GM19240 (cell line): ENCODE results near the gene B4GALNT2.
"Not testable (repeated sequence)": the region's sequence is repeated elsewhere in the genome, so short reads cannot be mapped to it uniquely, and the experiment has no call there.

Experiments
- DNase-seq: peaks from one replicate; pipeline ENCODE4 v3.0.0; 2011; ENCODE audit warnings: low spot score; ENCODE audit not compliant: insufficient read length

Gene B4GALNT2

DNA sequence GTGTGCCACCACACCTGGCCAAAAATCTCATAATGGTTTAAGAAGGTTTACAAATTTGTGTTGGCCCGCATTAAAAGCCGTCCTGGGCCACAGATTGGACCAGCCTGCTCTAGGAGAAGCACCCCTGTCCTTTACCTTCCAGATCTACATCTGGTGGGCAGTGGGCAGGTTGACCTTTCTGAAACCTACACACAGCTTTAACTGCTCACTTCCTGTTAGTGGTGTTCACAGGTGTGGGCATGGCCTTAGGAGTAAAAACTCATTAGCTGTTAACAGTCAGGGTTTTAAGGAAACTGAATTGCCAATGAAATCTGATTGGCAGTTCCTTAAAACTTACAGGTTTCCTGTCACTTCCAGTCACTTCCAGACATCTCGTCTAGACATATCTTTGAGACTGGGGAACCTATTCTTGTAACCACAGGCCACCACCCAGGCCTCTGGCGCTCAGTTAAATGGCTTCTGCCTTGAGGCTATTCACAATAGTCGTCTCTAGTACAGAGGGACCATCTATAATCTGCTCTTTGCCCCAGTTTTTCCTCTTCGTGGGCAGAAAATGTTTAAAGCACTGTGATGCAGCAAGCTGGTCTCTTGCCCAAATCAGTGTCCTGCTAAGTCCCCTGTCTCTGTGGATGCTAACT is 48.5 kb downstream of the B4GALNT2 start:
- no peak for DNase-seq

- no peak for DNase-seq
These were observed 50.8 kb downstream of the B4GALNT2 start for GRCh38 chr17:49183341-49183740.

DNA sequence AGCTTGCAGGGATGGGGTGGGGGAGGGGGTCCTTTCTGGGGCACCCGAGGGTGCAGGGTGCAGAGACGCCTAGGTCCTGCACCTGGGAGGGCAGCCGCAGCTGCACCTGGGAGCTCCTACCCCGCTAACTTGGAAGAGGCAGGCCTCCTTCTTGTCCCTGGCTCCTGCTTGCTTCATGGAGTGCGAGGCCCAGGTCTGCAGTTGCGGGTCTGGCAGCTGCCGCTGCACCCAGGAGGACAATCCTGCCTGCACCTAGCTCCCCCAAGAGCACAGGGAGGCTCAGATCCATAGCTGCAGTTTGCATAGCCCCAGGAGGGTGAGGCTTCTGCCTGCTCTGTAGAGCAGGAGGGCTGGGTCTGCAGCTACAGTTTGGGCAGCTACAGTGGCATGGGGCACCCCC is 51.2 kb downstream of the B4GALNT2 start:
- no peak for DNase-seq

GRCh38 chr17:49184522-49184921 is 52.0 kb downstream of the B4GALNT2 start:
- not testable (repeated sequence) for DNase-seq

DNA sequence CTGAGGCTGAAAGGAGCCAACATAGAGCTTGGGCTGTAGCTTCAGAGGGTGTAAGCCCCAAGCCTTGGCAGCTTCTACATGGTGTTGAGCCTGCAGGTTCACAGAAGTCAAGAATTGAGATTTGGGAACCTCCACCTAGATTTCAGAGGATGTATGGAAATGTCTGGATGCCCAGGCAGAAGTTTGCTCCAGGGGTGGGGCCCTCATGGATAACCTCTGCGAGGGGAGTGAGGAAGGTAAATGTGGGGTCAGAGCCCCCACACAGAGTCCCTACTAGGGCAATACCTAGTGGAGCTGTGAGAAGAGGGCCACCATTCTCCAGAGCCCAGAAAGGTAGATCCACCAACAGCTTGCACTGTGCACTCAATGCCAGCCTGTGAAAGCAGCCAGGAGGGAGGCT is 52.8 kb downstream of the B4GALNT2 start:
- DNase-seq, result not testable (repeated sequence)

- DNase-seq, result no peak
These were observed 54.7 kb downstream of the B4GALNT2 start for GRCh38 chr17:49187301-49187700.

DNA sequence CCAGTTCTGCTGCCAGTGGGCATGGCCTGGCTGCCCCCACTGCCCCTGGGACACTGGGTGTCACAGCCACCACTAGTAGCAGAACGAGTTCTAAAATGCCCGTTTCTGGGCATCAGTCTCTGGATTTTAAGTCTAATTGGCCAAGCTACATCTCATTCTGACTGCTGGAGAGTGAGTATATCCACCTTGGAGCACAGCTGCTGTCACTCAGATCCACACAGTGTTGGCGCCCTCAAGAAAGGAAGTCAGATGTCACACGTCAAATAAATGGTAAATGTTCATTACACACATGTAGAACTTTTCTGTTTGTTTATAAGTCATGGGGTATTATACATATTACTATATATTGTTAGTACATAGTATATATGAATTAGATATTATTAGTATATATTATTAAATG is 58.4 kb downstream of the B4GALNT2 start:
- no peak for DNase-seq

- no peak for DNase-seq
These were observed 58.9 kb downstream of the B4GALNT2 start for GRCh38 chr17:49191409-49191916.

GRCh38 chr17:49191917-49192741 is 59.6 kb downstream of the B4GALNT2 start:
- no peak for DNase-seq

DNA sequence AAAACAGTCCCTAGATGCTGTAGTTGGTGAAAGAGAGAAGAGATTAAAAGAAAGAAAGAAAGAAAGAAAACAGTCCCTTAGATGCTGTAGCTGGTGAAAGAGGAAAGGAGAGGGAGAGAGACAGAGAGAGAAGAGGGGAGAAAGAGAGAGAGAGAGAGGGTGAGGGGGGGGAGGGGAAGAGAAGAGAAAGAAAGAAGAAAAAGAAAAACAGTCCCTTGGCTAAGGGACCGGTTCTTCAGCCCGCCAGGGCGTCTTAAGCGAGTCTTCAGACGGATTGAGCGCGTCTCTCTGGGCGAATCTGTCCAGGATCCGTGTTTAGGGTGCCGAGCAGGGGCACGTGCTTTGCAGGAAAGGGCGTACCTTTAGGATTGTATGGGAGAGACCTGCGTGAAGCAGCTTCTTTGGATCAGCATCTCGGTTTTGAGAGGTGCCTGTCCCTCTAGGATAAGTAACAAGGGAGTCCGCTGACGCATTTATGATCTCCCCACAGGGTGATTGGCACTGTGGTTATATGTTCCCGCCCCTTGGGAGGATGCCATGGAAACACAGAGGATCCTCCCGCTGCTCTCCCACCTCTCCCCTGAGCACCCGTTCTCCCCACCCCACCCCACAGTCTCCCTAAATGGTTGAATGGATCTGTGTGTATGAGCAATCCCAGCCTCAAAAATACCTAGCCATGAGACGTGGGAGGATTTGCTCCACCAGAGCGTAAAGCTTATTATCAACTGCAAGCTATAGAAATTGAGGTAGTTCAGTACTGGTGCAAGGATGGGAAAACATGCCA is 61.1 kb downstream of the B4GALNT2 start:
- peak; percentile 22 for DNase-seq

DNA sequence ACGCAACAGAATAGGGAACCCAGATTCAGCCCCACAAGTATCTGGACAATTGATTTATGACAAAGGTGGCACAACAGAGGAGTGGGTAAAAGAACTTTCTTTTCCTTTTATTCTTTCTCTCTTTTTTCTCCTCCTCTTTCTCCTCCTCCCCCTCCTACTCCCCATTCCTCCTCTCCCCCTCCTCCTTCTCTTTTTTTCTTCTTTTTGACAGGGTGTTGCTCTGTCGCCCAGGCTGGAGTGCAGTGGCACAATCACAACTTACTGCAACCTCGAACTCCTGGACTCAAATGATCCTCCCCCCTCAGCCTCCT is 61.7 kb downstream of the B4GALNT2 start:
- no peak for DNase-seq

DNA sequence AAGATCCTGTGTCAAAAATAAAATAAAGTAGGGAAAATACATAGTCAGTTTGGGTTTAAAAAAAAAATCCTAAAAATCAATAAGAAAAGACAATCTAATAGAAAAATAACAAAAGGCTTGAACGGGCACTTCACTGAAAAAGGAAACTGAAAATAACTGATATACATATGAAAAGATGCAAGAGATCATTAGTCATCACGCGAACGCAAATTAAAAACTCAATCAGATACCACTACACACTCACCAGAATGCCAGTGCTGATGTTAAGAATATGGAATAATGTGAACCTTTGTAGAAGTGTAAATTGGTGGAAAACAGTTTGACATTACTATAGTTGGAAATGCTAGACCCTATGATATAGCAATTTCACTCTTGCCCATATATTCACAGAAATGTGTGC is 63.2 kb downstream of the B4GALNT2 start:
- DNase-seq, result no peak

- DNase-seq, result no peak
These were observed 64.0 kb downstream of the B4GALNT2 start for GRCh38 chr17:49196520-49196919.

GRCh38 chr17:49197346-49197998 is 64.9 kb downstream of the B4GALNT2 start:
- DNase-seq, result no peak

DNA sequence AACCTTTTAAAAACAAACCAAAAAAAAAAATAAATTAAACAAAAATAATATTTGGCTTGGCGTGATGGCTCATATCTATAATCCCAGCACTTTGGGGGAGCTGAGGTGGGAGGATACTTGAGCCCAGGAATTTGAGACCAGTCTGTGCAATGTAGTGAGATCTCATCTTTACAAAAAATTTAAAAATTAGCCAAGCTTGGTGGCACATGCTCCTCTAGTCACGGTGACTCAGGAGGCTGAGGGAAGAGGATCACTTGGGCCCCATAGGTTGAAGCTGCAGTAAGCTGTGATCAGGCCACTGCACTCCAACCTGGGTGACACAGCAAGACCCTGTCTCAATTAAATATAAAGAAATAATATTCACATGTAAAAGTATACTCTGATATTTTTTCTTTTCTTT is 65.6 kb downstream of the B4GALNT2 start:
- no peak for DNase-seq

DNA sequence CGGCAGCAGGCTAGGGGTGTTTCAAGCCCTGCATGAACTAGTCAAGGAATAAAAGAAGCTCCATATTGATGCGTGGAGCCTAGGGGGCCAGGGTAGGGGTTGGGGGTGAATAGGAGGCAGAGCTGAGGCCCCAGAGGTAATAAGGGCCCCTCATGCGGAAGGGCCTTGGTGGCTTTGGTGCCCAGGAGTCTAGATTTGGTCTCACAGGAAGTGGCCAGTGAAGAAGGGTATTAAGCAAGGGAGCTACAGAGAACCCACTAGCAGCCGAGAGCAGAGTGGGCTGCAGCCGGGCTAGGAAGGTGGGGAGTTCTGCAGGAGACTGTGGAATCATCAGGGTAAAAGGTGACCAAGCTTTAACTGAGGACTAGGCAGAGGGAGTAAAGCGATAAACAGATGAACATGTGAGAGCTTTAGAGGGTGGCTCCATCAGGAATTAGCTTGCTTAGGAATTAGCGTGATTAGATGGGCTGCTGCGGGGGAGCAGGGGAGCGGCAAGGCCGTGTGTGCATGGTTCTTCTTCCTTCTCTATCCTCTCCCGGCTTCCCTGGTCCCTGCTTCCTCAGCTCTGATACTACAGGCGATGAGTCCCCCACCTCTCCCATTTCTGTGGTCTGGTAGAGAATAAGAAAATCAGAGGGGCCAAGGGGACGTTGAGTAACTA is 68.0 kb downstream of the B4GALNT2 start:
- DNase-seq, result no peak

- DNase-seq, result no peak
These were observed 68.9 kb downstream of the B4GALNT2 start for GRCh38 chr17:49201481-49201927.

DNA sequence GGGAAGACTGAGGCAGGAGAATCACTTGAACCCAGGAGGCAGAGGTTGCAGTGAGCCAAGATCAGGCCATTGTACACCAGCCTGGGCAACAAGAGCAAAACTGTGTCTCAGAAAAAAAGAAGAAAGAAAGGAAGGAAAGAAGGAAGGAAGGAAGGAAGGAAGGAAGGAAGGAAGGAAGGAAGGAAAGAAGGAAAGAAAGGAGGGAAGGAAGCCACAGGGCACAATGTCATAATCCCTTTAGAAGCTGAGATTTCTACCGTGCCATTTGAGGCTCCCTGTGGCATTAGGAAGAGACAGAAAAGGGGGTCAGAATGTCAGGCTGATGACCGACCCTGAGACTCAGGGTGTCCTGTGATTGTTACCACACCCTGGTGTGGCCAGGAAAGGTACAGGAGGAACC is 71.2 kb downstream of the B4GALNT2 start:
- no peak for DNase-seq

- DNase-seq, result no peak
These were observed 71.9 kb downstream of the B4GALNT2 start for GRCh38 chr17:49204516-49204915.

GRCh38 chr17:49209061-49209571 is 76.5 kb downstream of the B4GALNT2 start:
- DNase-seq, result no peak
